Measurements from ENCODE around the gene EPHB3.
A peak's percentile ranks its signal among the peaks of the same experiment; 100 is the strongest.

The EPHB3 gene

DNA sequence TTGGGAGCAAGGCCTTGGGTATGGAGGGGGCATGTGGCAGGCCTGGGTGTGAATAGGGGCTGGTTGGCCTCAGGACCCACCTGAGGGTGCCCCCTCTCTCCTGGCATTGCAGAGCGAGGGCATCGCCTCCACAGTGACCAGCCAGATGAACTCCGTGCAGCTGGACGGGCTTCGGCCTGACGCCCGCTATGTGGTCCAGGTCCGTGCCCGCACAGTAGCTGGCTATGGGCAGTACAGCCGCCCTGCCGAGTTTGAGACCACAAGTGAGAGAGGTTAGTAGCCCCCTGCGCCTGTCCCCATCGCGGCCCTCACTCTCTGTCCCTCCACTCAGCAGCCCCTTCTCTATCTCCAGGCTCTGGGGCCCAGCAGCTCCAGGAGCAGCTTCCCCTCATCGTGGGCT, 16.0 kb downstream of the EPHB3 start:
- Mint-ChIP-seq H3K27me3 (ENCODE audit: low read depth) (peaks cover 9% of the 10 kb centered on the region), H3K4me3 (no peak overlapping the region), H3K27ac (no peak overlapping the region), H3K4me1 (ENCODE audit: low read depth) (no peaks in the 10 kb centered on the region), H3K36me3 (ENCODE audit: low read depth) (no peaks in the 10 kb centered on the region), H3K9me3 (no peaks in the 10 kb centered on the region)

- no peaks in the 10 kb centered on the region for H3K9me3 Mint-ChIP-seq
- no peak overlapping the region for H3K27ac Mint-ChIP-seq
- H3K27me3 Mint-ChIP-seq (ENCODE audit: low read depth), result peaks cover 16% of the 10 kb centered on the region
- no peak overlapping the region for H3K4me3 Mint-ChIP-seq
- no peaks in the 10 kb centered on the region for H3K4me1 Mint-ChIP-seq (ENCODE audit: low read depth)
- no peaks in the 10 kb centered on the region for H3K36me3 Mint-ChIP-seq (ENCODE audit: low read depth)
Observed at GRCh38 chr3:184578218-184578617, 16.6 kb downstream of the EPHB3 start.

GRCh38 chr3:184578822-184579221, 17.2 kb downstream of the EPHB3 start:
- H3K36me3 Mint-ChIP-seq (ENCODE audit: low read depth), result no peaks in the 10 kb centered on the region
- no peaks in the 10 kb centered on the region for H3K4me1 Mint-ChIP-seq (ENCODE audit: low read depth)
- no peak overlapping the region for H3K4me3 Mint-ChIP-seq
- H3K9me3 Mint-ChIP-seq, result no peaks in the 10 kb centered on the region
- no peak overlapping the region for H3K27ac Mint-ChIP-seq
- H3K27me3 Mint-ChIP-seq (ENCODE audit: low read depth), result peaks cover 17% of the 10 kb centered on the region

- no peak overlapping the region for H3K4me3 Mint-ChIP-seq
- H3K27ac Mint-ChIP-seq, result no peak overlapping the region
- H3K27me3 Mint-ChIP-seq (ENCODE audit: low read depth), result peaks cover 21% of the 10 kb centered on the region
- H3K36me3 Mint-ChIP-seq (ENCODE audit: low read depth), result no peaks in the 10 kb centered on the region
- no peaks in the 10 kb centered on the region for H3K9me3 Mint-ChIP-seq
- H3K4me1 Mint-ChIP-seq (ENCODE audit: low read depth), result no peaks in the 10 kb centered on the region
Observed at GRCh38 chr3:184579513-184579912, 17.9 kb downstream of the EPHB3 start.

GRCh38 chr3:184580376-184580775, 18.8 kb downstream of the EPHB3 start:
- no peak overlapping the region for H3K4me3 Mint-ChIP-seq
- peaks cover 28% of the 10 kb centered on the region for H3K27me3 Mint-ChIP-seq (ENCODE audit: low read depth)
- no peaks in the 10 kb centered on the region for H3K4me1 Mint-ChIP-seq (ENCODE audit: low read depth)
- H3K27ac Mint-ChIP-seq, result no peak overlapping the region
- H3K36me3 Mint-ChIP-seq (ENCODE audit: low read depth), result no peaks in the 10 kb centered on the region
- no peaks in the 10 kb centered on the region for H3K9me3 Mint-ChIP-seq

DNA sequence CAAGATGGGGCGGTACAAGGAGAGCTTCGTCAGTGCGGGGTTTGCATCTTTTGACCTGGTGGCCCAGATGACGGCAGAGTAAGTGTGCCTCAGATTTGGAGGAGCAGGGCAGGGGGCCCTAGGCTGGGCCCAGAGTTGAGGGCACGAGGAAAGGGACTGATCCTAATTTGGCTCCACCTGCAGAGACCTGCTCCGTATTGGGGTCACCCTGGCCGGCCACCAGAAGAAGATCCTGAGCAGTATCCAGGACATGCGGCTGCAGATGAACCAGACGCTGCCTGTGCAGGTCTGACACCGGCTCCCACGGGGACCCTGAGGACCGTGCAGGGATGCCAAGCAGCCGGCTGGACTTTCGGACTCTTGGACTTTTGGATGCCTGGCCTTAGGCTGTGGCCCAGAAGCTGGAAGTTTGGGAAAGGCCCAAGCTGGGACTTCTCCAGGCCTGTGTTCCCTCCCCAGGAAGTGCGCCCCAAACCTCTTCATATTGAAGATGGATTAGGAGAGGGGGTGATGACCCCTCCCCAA, 19.8 kb downstream of the EPHB3 start:
- no peaks in the 10 kb centered on the region for H3K36me3 Mint-ChIP-seq (ENCODE audit: low read depth)
- H3K9me3 Mint-ChIP-seq, result no peaks in the 10 kb centered on the region
- H3K4me1 Mint-ChIP-seq (ENCODE audit: low read depth), result no peaks in the 10 kb centered on the region
- no peak overlapping the region for H3K27ac Mint-ChIP-seq
- H3K27me3 Mint-ChIP-seq (ENCODE audit: low read depth), result peaks cover 33% of the 10 kb centered on the region
- no peak overlapping the region for H3K4me3 Mint-ChIP-seq

DNA sequence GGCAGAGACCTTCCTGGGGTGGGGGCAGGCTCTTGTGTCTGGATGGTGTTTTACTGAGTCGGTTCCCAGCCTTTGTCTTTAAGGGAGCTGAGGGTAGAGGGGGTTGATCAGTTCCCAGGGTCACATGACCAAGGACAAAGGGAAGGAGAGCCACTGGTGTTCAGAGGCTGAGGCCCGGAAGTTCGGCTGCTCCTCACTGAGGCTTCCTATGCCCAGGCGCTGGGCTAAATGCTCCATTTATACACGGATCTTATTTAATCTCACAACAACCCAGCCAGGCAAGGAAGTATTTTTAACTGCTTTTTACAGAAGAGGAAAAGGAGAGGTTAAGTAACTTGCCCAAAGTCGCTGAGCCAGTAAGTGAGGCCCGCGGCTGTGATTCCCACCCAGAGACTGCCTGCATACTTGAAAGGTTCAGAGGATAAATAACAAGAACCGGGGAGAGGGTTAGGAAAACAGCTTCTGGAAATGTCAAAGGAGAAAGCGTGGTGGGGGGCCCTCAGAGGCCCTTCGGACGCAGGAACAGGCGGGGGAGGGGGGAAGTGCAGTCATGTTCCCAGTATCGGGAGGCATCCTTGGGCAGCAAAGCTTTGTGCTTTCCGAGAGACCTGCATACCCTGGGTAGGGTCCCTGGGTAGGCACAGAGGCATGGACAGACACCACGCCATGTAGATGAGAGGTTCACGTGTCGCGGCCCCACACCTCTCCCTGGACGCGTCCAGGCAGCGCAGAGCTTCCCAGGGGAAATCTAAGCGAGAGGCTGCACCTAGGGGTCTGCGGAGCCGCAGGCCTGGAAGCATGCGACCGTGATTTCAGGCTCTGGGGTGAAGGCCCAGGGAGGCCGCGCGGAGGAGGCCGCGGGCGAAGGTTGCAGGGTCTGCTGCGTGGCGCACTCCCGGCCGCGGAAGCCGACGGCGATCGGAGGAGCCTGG, 21.3 kb downstream of the EPHB3 start:
- Mint-ChIP-seq H3K27me3 (ENCODE audit: low read depth) (peaks cover 33% of the 10 kb centered on the region), H3K4me1 (ENCODE audit: low read depth) (no peaks in the 10 kb centered on the region), H3K9me3 (no peaks in the 10 kb centered on the region), H3K36me3 (ENCODE audit: low read depth) (no peaks in the 10 kb centered on the region), H3K4me3 (peak overlapping the region; percentile 1), H3K27ac (no peak overlapping the region)

- no peaks in the 10 kb centered on the region for H3K4me1 Mint-ChIP-seq (ENCODE audit: low read depth)
- H3K9me3 Mint-ChIP-seq, result no peaks in the 10 kb centered on the region
- no peak overlapping the region for H3K4me3 Mint-ChIP-seq
- no peak overlapping the region for H3K27ac Mint-ChIP-seq
- peaks cover 33% of the 10 kb centered on the region for H3K27me3 Mint-ChIP-seq (ENCODE audit: low read depth)
- H3K36me3 Mint-ChIP-seq (ENCODE audit: low read depth), result no peaks in the 10 kb centered on the region
Observed at GRCh38 chr3:184583578-184584451, 22.2 kb downstream of the EPHB3 start.

GRCh38 chr3:184584464-184584891, 22.9 kb downstream of the EPHB3 start:
- H3K4me1 Mint-ChIP-seq (ENCODE audit: low read depth), result no peaks in the 10 kb centered on the region
- H3K9me3 Mint-ChIP-seq, result no peaks in the 10 kb centered on the region
- no peaks in the 10 kb centered on the region for H3K36me3 Mint-ChIP-seq (ENCODE audit: low read depth)
- H3K27ac Mint-ChIP-seq, result no peak overlapping the region
- peaks cover 33% of the 10 kb centered on the region for H3K27me3 Mint-ChIP-seq (ENCODE audit: low read depth)
- no peak overlapping the region for H3K4me3 Mint-ChIP-seq

DNA sequence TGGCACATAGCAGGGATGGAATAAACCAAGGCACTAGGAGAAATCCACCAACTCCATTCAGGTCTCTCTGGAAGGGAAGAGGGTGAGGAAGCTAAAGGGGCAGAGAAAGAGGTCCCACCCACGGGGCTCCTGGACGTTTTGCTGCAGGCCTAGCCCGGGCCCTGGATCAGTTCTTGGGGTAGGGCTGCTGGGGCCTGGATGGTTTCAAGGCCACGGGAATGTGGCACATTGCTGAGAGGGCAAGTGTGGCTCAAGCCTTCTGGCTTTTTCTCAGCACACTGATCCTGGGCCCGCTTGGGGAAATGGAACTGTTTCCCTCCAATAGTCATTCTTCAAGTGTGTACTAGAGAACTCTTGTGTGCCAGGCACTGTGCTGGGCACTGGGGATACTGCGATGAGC, 24.0 kb downstream of the EPHB3 start:
- Mint-ChIP-seq H3K9me3 (no peaks in the 10 kb centered on the region), H3K27ac (no peak overlapping the region), H3K4me3 (no peak overlapping the region), H3K4me1 (ENCODE audit: low read depth) (no peaks in the 10 kb centered on the region), H3K27me3 (ENCODE audit: low read depth) (peaks cover 30% of the 10 kb centered on the region), H3K36me3 (ENCODE audit: low read depth) (no peaks in the 10 kb centered on the region)

GRCh38 chr3:184586851-184587250, 25.3 kb downstream of the EPHB3 start:
- H3K9me3 Mint-ChIP-seq, result no peaks in the 10 kb centered on the region
- H3K27ac Mint-ChIP-seq, result no peak overlapping the region
- H3K4me1 Mint-ChIP-seq (ENCODE audit: low read depth), result no peaks in the 10 kb centered on the region
- peaks cover 30% of the 10 kb centered on the region for H3K27me3 Mint-ChIP-seq (ENCODE audit: low read depth)
- no peak overlapping the region for H3K4me3 Mint-ChIP-seq
- H3K36me3 Mint-ChIP-seq (ENCODE audit: low read depth), result no peaks in the 10 kb centered on the region

GRCh38 chr3:184588776-184589175, 27.2 kb downstream of the EPHB3 start:
- Mint-ChIP-seq H3K27me3 (ENCODE audit: low read depth) (peaks cover 16% of the 10 kb centered on the region), H3K4me3 (no peak overlapping the region), H3K36me3 (ENCODE audit: low read depth) (no peaks in the 10 kb centered on the region), H3K4me1 (ENCODE audit: low read depth) (no peaks in the 10 kb centered on the region), H3K27ac (no peak overlapping the region), H3K9me3 (no peaks in the 10 kb centered on the region)

DNA sequence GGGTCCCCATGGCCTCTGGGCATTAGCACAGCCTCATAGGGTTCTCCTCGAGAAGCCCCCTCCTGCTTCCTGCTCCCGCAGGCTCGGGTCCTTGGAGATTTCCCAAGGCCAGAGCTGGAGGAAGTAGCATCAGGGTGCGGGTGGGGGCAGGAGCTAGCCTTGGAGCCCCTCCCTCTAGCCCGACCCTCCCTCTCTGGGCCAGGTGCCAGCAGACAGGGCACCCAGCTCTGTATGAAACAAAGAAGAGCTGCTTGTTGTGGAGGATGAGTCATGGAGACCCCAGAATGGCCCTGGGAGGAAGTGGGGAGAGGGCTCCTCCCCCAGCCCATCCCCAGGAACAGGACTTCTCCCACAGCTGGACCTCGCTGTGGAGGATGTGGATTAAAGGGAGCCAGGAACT, 29.2 kb downstream of the EPHB3 start:
- no peaks in the 10 kb centered on the region for H3K36me3 Mint-ChIP-seq (ENCODE audit: low read depth)
- no peak overlapping the region for H3K4me3 Mint-ChIP-seq
- H3K4me1 Mint-ChIP-seq (ENCODE audit: low read depth), result no peaks in the 10 kb centered on the region
- H3K27me3 Mint-ChIP-seq (ENCODE audit: low read depth), result peaks cover under 1% of the 10 kb centered on the region
- no peak overlapping the region for H3K27ac Mint-ChIP-seq
- no peaks in the 10 kb centered on the region for H3K9me3 Mint-ChIP-seq

DNA sequence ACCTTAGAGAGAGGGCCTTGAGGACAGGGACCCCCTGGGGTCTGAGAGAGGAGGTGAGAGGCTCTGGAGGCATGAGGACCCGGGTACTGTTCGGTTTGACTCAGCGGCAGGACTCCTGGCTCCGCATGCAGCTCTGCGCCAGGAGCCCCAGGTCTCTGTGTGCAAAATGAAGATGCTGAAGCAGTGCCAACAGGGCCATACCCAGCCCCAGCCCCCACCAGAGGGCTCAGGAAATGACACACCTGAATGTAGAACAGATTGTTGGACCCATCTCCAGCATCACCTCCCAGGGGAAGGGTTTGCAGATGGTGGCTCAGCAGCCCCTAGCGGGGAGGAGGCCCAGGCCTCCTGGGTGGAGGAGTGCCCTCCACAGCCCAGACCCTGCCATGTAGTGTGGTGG, 30.2 kb downstream of the EPHB3 start:
- Mint-ChIP-seq H3K4me1 (ENCODE audit: low read depth) (no peaks in the 10 kb centered on the region), H3K27ac (no peak overlapping the region), H3K36me3 (ENCODE audit: low read depth) (no peaks in the 10 kb centered on the region), H3K27me3 (ENCODE audit: low read depth) (no peaks in the 10 kb centered on the region), H3K9me3 (no peaks in the 10 kb centered on the region), H3K4me3 (no peak overlapping the region)

Data from T-helper 1 cell treated with Interleukin-12 subunit alpha and Interleukin-12 subunit beta and Interleukin-4 antibody, amounts not matched to agents 30 μg/mL and 1 μg/mL, for 36 hours (primary cell).